Measurements from ENCODE around the gene EGFR. TPM values are rescaled to one million over a fixed set of nuclear protein-coding genes. Genes with fewer than 3 reads are reported as not detected.

The EGFR gene
- total RNA-seq, 2 experiments from 2014 or later = 0.09 TPM; not detected in 1

GRCh38 chr7:55133630-55134358 lies 115.0 kb downstream of the EGFR start:
- H3K27me3 Mint-ChIP-seq = peaks cover 18% of the 10 kb centered on the region
- ATAC-seq = no peak
- CTCF ChIA-PET = interaction anchor here (0.8 kb wide), 1 partner anchor 83 kb away, joined by 3 read pairs; no protein-coding TSS in a partner anchor
- intact Hi-C loops (cut with DNase I, micrococcal nuclease) = loop anchor here (2.0 to 10.0 kb wide), 10 partner anchors 46 to 399 kb away; partner anchors contain the start of gene LANCL2 (in 1 of the 2)
- DNase-seq = peak; percentile 16
- peaks cover 3% of the 10 kb centered on the region for H3K9me3 Mint-ChIP-seq (ENCODE audit: low read depth)
- POLR2A ChIA-PET = interaction anchor here (1.2 kb wide), 1 partner anchor 138 kb away, joined by 3 read pairs; no protein-coding TSS in a partner anchor
- H3K27ac Mint-ChIP-seq = no peak overlapping the region
- no peak overlapping the region for H3K4me3 Mint-ChIP-seq
- H3K4me1 Mint-ChIP-seq = peaks cover 38% of the 10 kb centered on the region
- H3K36me3 Mint-ChIP-seq (ENCODE audit: low read depth) = no peaks in the 10 kb centered on the region

GRCh38 chr7:55134359-55134725 lies 115.5 kb downstream of the EGFR start:
- intact Hi-C loops (cut with DNase I, micrococcal nuclease) = loop anchor here (5.0 to 10.0 kb wide), 8 partner anchors 47 to 398 kb away; partner anchors contain the start of gene LANCL2 (in 1 of the 2)
- H3K4me3 Mint-ChIP-seq = no peak overlapping the region
- no peak for DNase-seq
- ATAC-seq = no peak
- H3K36me3 Mint-ChIP-seq (ENCODE audit: low read depth) = no peaks in the 10 kb centered on the region
- no peak overlapping the region for H3K27ac Mint-ChIP-seq
- peaks cover 5% of the 10 kb centered on the region for H3K9me3 Mint-ChIP-seq (ENCODE audit: low read depth)
- CTCF ChIA-PET = no interaction called here
- peaks cover 38% of the 10 kb centered on the region for H3K4me1 Mint-ChIP-seq
- H3K27me3 Mint-ChIP-seq = peaks cover 16% of the 10 kb centered on the region
- POLR2A ChIA-PET = no interaction called here

GRCh38 chr7:55134786-55135185 lies 116.0 kb downstream of the EGFR start:
- ChIA-PET POLR2A (no interaction called here), CTCF (no interaction called here)
- DNase-seq (no peak), ATAC-seq (no peak)
- Mint-ChIP-seq H3K4me3 (no peak overlapping the region), H3K27ac (no peak overlapping the region), H3K9me3 (ENCODE audit: low read depth) (peaks cover 5% of the 10 kb centered on the region), H3K36me3 (ENCODE audit: low read depth) (no peaks in the 10 kb centered on the region), H3K27me3 (peaks cover 16% of the 10 kb centered on the region), H3K4me1 (peaks cover 38% of the 10 kb centered on the region)
- intact Hi-C loops (cut with DNase I, micrococcal nuclease) = loop anchor here (5.0 to 10.0 kb wide), 8 partner anchors 47 to 398 kb away; partner anchors contain the start of gene LANCL2 (in 1 of the 2)

GRCh38 chr7:55135462-55135861 lies 116.6 kb downstream of the EGFR start:
- intact Hi-C loops (cut with DNase I, micrococcal nuclease) = loop anchor here (10.0 kb wide), 2 partner anchors 119 to 229 kb away; partner anchors contain the start of gene LANCL2 (in 1 of the 2)
- CTCF ChIA-PET = no interaction called here
- H3K9me3 Mint-ChIP-seq (ENCODE audit: low read depth) = peaks cover 5% of the 10 kb centered on the region
- H3K27ac Mint-ChIP-seq = no peak overlapping the region
- no peaks in the 10 kb centered on the region for H3K36me3 Mint-ChIP-seq (ENCODE audit: low read depth)
- H3K4me1 Mint-ChIP-seq = peaks cover 37% of the 10 kb centered on the region
- peaks cover 16% of the 10 kb centered on the region for H3K27me3 Mint-ChIP-seq
- no peak for ATAC-seq
- POLR2A ChIA-PET = no interaction called here
- DNase-seq = no peak
- no peak overlapping the region for H3K4me3 Mint-ChIP-seq

GRCh38 chr7:55138663-55139062 lies 119.8 kb downstream of the EGFR start:
- H3K27me3 Mint-ChIP-seq = peaks cover 19% of the 10 kb centered on the region
- H3K27ac Mint-ChIP-seq = no peak overlapping the region
- ChIA-PET POLR2A (no interaction called here), CTCF (interaction anchor here (0.5 to 1.2 kb wide), 3 partner anchors 10 to 275 kb away, joined by 3 to 5 read pairs (median 3); no protein-coding TSS in a partner anchor)
- peaks cover 5% of the 10 kb centered on the region for H3K9me3 Mint-ChIP-seq (ENCODE audit: low read depth)
- H3K36me3 Mint-ChIP-seq (ENCODE audit: low read depth) = no peaks in the 10 kb centered on the region
- ATAC-seq (no peak), DNase-seq (no peak)
- peaks cover 20% of the 10 kb centered on the region for H3K4me1 Mint-ChIP-seq
- intact Hi-C loops (cut with DNase I, micrococcal nuclease) = loop anchor here (10.0 kb wide), 2 partner anchors 116 to 226 kb away; partner anchors contain the start of gene LANCL2 (in 1 of the 2)
- no peak overlapping the region for H3K4me3 Mint-ChIP-seq

GRCh38 chr7:55140221-55140940 lies 121.6 kb downstream of the EGFR start:
- peak; percentile 65 for ATAC-seq
- Mint-ChIP-seq H3K4me3 (no peak overlapping the region), H3K27me3 (peaks cover 29% of the 10 kb centered on the region), H3K4me1 (peaks cover 9% of the 10 kb centered on the region), H3K9me3 (ENCODE audit: low read depth) (peaks cover 5% of the 10 kb centered on the region), H3K36me3 (ENCODE audit: low read depth) (no peaks in the 10 kb centered on the region), H3K27ac (no peak overlapping the region)
- DNase-seq = no peak
- intact Hi-C loops (cut with DNase I, micrococcal nuclease) = loop anchor here in 1 of 2 experiments (5.0 kb wide), 1 partner anchor 112 kb away; no protein-coding TSS in a partner anchor
- ChIA-PET CTCF (interaction anchor here (0.6 kb wide), 1 partner anchor 280 kb away, joined by 4 read pairs; no protein-coding TSS in a partner anchor), POLR2A (no interaction called here)

- Mint-ChIP-seq H3K27me3 (peaks cover 34% of the 10 kb centered on the region), H3K9me3 (ENCODE audit: low read depth) (peaks cover 5% of the 10 kb centered on the region), H3K27ac (no peak overlapping the region), H3K4me3 (no peak overlapping the region), H3K4me1 (peaks cover 9% of the 10 kb centered on the region), H3K36me3 (ENCODE audit: low read depth) (no peaks in the 10 kb centered on the region)
- intact Hi-C loops (cut with DNase I, micrococcal nuclease) = loop anchor here in 1 of 2 experiments (5.0 kb wide), 1 partner anchor 111 kb away; no protein-coding TSS in a partner anchor
- ChIA-PET POLR2A (no interaction called here), CTCF (no interaction called here)
- no peak for DNase-seq
- ATAC-seq = no peak
Measured at GRCh38 chr7:55140941-55141278, 122.1 kb downstream of the EGFR start.

- peaks cover 39% of the 10 kb centered on the region for H3K27me3 Mint-ChIP-seq
- H3K36me3 Mint-ChIP-seq (ENCODE audit: low read depth) = no peaks in the 10 kb centered on the region
- no peak overlapping the region for H3K4me3 Mint-ChIP-seq
- intact Hi-C loops (cut with DNase I, micrococcal nuclease) = loop anchor here in 1 of 2 experiments (5.0 kb wide), 1 partner anchor 109 kb away; no protein-coding TSS in a partner anchor
- ChIA-PET CTCF (interaction anchor here (1.3 kb wide), 1 partner anchor 10 kb away, joined by 3 read pairs; no protein-coding TSS in a partner anchor), POLR2A (interaction anchor here (0.6 kb wide), 1 partner anchor 34 kb away, joined by 3 read pairs; no protein-coding TSS in a partner anchor)
- peaks cover 5% of the 10 kb centered on the region for H3K9me3 Mint-ChIP-seq (ENCODE audit: low read depth)
- DNase-seq (no peak), ATAC-seq (no peak)
- peaks cover 9% of the 10 kb centered on the region for H3K4me1 Mint-ChIP-seq
- no peak overlapping the region for H3K27ac Mint-ChIP-seq
Measured at GRCh38 chr7:55142919-55143600, 124.2 kb downstream of the EGFR start.

GRCh38 chr7:55144333-55145317 lies 125.8 kb downstream of the EGFR start:
- peaks cover 36% of the 10 kb centered on the region for H3K27me3 Mint-ChIP-seq
- H3K4me1 Mint-ChIP-seq = peaks cover 9% of the 10 kb centered on the region
- no peak overlapping the region for H3K4me3 Mint-ChIP-seq
- no peaks in the 10 kb centered on the region for H3K9me3 Mint-ChIP-seq (ENCODE audit: low read depth)
- no peaks in the 10 kb centered on the region for H3K36me3 Mint-ChIP-seq (ENCODE audit: low read depth)
- intact Hi-C loops (cut with DNase I, micrococcal nuclease) = loop anchor here in 1 of 2 experiments (5.0 kb wide), 1 partner anchor 108 kb away; no protein-coding TSS in a partner anchor
- POLR2A ChIA-PET = no interaction called here
- ATAC-seq (no peak), DNase-seq (peak; percentile 31)
- CTCF ChIA-PET = interaction anchor here (0.6 to 0.7 kb wide), 2 partner anchors 42 to 446 kb away, joined by 3 read pairs; no protein-coding TSS in a partner anchor
- H3K27ac Mint-ChIP-seq = no peak overlapping the region

GRCh38 chr7:55145606-55146005 lies 126.8 kb downstream of the EGFR start:
- intact Hi-C loops (cut with DNase I, micrococcal nuclease) = no loop called here
- H3K4me3 Mint-ChIP-seq = no peak overlapping the region
- peaks cover 36% of the 10 kb centered on the region for H3K27me3 Mint-ChIP-seq
- no peaks in the 10 kb centered on the region for H3K9me3 Mint-ChIP-seq (ENCODE audit: low read depth)
- ATAC-seq = no peak
- ChIA-PET CTCF (no interaction called here), POLR2A (no interaction called here)
- no peak overlapping the region for H3K27ac Mint-ChIP-seq
- H3K36me3 Mint-ChIP-seq (ENCODE audit: low read depth) = no peaks in the 10 kb centered on the region
- DNase-seq = no peak
- H3K4me1 Mint-ChIP-seq = peaks cover 4% of the 10 kb centered on the region
